GM21825 (cell line): ENCODE data around the gene SAG.
"Not testable (repeated sequence)": the region's sequence is repeated elsewhere in the genome, so short reads cannot be mapped to it uniquely, and the experiment has no call there.

Experiments
- ATAC-seq: cut with Tn5 transposase; IDR thresholded peaks from one replicate; pipeline ENCODE4 v1.9.1; 2021; ENCODE audit warnings: mild to moderate bottlenecking, moderate library complexity; ENCODE audit not compliant: unreplicated experiment

SAG gene

DNA sequence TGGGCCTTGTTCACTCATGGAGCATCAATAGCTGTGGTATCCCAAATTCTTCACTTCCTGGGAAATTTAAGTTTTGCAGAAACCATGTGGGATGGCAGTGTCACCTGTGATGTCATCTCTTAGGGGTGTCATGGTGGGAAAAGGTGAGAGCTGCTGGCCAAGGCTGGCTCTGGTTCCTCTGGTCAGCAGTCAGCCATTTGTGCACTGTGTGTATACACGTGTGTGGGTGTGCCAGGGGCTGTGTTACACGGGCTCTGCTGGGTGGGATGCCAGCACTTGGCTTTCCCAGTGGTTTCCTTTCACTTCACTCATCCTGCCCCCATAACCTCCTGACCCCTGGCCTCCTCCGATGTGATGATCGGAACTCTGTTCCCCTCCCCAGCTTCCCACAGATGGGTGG lies 21.3 kb downstream of the SAG start:
- ATAC-seq: no peak

DNA sequence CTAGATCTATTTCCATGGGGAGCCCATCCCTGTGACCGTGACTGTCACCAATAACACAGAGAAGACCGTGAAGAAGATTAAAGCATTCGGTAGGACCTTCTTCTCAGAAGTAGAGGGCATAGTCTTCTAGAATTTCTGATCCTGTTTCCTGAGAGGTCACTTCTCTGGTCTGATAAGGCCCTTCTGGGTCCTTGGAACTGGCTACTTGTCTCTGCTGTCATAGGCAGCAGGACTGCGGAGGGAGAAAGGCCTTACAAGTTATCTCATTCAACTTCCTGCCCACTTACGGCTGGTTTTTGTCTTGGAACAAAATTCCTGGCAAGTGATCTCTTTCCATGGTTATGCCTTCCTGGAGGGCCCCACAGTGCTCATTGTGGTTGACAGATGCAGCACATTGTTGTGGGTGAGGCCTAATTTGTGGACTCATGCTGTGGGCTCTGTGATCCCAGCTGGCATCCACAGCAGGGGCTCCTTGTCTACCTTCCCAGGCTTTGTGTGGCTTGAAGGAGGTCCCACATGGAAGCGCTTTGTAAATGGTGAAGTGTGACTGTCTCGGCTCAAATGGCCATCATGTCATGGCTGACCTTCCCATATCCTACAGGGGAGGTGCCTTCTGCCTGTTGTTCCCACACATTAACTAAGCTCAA lies 22.0 kb downstream of the SAG start:
- ATAC-seq: no peak

DNA sequence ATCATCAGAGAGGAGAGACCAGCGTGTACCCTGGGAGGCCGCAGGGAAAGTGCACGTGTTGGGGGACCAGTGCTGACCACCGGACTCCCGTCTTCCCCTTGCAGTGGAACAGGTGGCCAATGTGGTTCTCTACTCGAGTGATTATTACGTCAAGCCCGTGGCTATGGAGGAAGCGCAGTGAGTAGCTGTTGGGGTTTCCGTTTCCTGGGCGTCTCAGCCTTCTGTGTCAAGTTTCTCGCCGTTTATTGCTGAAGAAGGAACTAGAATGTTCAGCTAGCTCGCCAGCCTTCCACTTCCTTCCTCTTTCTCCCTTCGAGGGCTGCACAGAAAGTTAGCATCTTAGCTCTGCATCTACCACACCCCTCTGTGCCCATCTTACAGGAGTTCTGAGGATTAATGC lies 23.9 kb downstream of the SAG start:
- peak; percentile 85 for ATAC-seq

DNA sequence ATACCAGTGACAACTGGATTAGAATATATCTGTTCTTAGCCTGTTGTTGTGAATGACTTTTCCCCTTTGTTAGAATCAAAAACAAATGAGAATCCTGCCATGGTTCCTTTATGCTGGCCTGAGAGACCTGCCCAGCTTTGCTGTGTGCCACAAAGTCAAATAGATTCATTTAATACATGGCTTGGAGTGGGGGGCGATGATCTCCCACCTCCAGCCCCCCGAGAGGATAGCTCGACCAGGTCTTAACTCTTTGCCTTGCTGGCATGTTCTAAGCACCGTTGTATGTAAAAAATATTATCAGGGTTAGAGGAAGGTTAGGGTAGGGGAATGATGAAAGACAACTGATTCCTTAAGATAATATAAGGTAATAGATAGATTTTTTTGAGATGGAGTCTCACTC lies 24.5 kb downstream of the SAG start:
- ATAC-seq: no peak

DNA sequence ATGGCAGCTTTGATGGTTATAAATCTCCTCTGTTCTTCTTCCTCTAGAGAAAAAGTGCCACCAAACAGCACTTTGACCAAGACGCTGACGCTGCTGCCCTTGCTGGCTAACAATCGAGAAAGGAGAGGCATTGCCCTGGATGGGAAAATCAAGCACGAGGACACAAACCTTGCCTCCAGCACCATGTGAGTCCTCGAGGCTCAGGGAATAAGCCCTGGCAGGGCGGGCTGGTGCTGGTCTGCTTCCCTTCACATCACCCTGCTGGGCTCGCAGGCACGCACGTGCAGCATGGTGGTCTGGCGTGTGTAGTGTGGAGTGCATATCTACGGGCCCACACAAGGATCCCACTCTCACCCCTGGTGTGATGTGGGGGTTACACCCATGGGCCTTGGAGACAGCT lies 27.3 kb downstream of the SAG start:
- ATAC-seq: no peak

DNA sequence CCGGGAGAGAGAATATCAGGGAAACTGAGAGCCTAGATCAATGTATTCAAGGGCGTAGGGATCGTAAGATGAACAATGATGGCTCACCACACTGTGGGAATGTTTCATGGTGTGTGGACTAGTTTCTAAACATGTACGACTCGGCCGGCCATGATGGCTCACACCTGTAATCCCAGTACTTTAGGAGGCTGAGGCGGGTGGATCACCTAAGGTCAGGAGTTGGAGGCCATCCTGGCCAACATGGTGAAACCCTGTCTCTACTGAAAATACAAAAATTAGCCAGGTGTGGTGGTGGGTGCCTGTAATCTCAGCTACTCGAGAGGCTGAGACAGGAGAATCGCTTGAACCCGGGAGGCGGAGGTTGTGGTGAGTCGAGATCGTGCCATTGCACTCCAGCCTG lies 28.5 kb downstream of the SAG start:
- not testable (repeated sequence) for ATAC-seq

DNA sequence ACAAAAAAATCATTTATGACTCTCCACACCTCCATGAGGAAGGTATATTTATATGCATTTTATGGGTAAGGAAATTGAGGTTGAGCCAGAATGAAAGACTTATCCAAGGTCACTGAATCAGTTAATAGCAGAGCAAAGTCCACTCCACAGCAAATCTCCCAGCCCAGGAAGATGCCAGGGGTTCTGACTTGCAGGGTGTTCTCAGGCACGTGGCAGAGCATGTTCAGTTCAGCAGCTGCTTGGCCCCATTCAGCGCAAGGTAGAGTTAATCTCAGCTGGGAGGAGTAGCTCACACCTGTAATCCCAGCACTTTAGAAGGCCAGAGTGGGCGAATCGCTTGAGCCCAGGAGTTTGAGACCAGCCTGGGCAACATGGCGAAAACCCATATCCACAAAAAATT lies 28.9 kb downstream of the SAG start:
- ATAC-seq: no peak

DNA sequence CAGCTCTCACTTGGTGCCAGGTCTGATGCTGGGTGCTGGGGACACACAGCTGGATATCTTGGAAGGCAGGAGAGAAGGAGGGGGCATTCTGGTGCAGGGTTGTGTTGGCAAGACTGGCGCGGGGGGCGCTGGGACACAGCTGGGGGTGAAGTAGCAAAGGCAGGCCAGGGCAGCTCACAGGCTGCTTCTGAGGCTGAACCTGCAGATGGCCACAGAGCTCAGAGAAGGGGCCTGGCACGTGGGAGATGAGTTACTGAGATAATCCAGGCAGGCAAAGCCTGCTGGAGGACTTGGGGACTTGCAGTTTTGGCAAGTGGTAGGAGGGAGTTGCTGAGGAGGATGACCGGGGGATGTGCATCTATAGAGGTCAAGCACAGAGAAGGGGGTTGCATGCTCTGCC lies 30.4 kb downstream of the SAG start:
- no peak for ATAC-seq

DNA sequence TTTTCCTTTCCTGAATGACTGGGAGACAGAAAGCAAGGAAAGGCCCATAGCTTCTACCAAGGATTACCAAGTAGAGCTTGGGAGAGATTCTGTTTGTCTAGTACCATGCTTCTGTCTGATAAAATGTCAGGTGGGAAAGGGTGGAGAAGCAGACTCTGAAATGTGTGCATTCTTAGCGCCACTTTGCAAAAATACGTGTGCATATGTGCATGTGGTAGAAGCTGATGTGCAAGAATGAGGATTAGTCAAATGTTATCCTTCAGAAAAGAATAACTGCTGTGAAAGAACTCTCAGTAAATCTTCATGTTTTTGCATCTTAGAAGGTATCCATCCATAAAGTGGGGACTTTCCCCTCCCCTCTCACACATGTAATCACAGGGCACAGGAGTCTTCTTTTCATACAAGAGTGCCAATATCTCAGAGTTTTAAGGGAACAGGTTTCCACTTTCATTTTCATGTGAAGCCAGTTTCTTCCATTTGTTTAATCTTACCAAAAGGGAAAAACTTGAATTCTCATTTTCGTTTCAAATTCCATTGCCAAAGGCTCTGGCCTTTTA lies 31.3 kb downstream of the SAG start:
- ATAC-seq: no peak

DNA sequence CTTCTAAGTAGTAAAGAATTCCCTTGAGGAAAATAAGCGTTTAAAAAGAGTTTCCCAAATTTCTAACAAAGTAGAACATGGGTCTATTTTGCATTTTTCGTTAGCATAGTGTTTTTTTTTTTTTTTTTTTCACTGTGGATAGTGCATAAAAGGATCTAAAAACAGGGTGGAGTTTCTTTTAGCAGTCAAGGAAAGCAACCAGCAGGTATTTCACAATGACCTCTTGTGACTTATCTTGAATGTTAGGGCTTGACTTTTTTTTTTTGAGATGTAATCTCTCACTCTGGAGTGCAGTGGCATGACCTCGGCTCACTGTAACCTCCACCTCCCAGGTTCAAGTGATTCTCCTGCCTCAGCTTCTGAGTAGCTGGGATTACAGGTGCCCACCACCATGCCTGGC lies 31.8 kb downstream of the SAG start:
- no peak for ATAC-seq

DNA sequence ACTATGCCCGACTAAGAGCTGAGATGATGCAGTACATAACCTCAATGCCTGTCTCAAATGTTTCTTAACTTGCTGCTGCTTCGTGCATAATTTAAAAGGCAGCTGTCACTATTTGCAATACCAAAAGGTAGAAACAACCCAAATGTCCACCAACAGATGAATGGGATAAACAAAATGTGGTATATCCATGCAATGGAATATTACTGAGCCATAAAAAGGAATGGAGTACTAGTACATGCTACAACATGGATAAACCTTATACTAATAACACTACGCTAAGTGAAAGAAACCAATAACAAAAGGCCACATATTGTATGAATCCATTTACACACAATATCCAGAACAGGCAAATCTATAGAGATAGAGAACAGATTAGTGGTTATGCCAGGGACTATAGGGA lies 33.7 kb downstream of the SAG start:
- ATAC-seq: no peak

DNA sequence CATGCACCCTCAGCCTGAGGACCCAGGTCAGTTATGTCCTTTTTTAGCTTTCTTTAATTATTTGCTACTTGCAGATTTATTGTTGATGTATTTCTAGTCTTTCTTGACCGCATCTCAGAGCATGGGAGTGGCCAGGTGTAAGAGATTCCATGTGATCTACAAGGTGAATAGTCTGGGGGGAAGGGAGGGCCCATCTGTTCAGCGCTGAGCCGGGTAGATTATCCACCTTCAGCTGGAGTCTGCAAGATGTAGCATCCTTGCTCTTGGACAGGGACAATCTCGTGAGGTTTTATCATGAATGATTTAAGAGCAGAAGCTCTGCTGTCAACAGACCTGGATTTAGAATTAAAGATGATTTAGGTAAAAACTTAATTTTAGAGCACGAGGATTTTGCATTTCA lies 34.7 kb downstream of the SAG start:
- no peak for ATAC-seq

DNA sequence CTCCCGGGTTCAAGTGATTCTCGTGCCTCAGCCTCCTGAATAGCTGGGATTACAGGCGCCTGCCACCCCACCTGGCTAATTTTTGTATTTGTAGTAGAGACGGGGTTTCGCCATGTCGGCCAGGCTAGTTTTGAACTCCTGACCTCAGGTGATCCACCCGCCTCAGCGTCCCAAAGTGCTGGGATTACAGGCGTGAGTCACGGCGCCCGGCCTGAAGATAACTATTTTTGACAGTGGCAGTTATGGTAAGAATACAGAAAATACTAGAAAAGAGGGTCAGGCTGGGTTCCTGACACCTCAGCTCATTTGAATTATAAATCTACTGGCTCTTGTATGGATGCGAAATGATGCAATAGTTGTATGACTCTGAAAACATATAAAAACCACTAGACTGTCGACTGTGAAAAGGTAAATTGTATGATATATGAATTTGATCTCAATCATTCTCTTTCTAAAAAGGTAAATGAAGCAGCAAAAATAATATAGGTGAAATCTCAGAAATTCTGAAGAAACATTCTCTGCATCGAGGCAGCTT lies 35.6 kb downstream of the SAG start:
- no peak for ATAC-seq

DNA sequence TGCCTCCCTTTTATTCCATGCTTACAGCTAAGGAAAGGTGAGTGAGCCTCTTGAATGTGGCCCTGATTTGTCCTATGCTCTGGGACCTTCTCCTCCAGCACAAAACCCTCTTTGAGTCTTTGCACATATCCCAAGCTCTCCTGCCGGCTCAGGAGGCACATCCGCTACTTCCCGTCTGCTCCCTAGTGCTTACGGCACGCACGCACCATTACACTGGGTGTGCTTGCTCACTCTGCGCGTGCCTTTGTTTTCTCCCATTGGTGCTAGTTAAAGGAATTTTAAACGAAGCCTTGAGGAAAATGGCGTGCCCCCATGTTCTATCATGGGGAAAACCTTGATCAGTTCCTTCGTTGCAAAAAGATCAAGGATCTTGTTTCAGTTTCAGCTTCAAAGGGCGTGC lies 38.8 kb downstream of the SAG start:
- no peak for ATAC-seq

DNA sequence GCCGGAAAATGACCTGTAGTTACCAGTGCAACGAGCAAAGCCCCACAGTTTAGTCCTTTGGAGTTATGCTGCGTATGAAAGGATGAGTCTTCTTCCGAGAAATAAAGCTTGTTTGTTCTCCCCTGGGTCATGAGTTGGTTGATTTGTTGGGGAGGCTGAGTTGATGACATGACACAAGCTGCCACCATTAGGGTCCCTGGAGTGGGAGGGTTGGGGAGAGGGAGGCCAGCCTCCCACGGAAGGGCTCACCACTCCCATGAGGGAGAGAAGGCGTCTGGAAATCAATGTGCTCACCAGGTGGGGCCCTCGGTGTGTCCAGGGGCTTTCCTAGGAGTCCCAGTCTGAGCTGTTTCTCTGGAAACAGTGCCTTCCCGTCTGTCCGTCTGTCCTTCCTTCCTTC lies 39.3 kb downstream of the SAG start:
- ATAC-seq: no peak

DNA sequence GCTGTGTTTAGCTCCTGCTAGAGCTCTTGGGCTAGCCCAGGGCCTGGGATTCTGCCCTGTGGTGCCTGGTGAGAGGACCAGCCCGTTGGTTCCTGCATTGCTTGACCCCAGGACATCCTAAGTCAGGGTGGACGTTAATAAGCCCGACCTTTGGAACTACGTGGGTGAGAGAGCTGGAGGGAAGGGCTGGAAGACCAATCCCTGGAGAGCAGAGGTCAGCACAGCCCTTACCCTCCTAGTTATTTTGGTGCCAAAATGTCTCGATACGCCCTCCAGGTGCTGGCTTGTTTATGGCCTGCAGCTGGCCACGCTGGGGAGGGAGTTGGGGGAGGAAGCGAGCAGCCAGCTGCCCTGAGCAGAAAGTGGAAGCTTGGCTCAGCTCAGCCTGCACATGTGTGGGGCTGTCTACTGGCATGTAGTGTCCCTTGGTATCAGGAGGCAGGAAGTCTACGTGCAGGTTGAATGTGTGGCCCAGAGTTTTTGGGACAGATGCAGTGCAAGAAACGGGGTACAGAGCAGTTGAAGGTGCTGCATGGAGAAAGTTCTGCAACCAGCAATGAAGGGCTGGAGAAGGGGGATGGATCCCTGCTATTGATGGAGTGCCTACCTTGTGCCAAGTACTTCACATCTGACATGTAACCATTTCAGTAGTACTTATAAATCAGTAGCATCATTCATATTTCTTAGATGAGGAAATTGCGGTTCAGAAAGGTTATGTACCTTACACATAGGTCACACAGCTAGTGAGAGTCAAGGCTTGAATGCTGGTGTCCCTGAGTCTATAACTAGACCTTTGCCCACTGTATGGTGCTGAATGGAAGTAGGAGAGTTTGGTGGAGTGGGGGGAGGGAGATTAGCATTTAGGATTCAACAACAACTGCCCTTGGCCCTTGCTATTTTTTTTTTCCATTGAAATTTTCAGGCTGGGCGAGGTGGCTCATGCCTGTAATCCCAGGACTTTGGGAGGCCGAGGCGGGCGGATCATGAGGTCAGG lies 41.7 kb downstream of the SAG start:
- peak; percentile 55 for ATAC-seq

DNA sequence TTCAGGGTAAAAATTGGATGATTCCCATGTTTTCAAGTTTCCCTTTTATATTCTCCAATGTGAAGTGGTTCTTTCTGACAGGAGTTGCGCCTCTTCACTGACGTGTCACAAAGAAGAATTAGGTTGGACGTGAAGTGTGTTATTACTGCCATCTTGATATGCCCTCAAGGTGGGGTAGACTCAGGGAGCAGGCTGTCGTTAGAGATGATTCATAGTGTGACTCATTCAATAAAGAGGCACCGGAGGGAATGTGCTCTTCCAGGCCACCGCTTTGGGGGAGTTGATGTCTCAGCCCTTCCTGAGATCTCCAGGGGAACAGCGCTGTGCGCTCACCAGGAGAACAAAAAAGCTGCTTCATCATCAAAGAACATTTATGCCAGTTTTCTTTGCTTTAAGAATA lies 43.1 kb downstream of the SAG start:
- no peak for ATAC-seq

DNA sequence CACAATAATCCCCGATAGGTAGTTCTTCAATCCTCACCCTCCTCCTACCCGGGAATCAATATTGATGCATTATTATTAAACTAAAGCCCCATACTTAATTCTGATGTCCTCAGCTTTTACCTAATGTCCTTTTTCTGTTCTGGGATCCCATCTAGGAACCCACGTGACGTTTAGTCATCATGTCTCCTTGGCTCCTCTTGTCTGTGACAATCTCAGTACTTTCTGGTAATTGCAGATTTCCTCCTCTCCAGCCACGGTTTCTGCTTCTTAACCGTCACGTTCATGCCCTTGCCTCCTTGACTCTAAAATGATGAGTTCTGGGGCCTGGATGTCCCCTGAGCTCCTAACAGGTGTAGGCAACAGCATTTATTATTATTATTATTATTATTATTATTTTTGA lies 43.8 kb downstream of the SAG start:
- no peak for ATAC-seq

DNA sequence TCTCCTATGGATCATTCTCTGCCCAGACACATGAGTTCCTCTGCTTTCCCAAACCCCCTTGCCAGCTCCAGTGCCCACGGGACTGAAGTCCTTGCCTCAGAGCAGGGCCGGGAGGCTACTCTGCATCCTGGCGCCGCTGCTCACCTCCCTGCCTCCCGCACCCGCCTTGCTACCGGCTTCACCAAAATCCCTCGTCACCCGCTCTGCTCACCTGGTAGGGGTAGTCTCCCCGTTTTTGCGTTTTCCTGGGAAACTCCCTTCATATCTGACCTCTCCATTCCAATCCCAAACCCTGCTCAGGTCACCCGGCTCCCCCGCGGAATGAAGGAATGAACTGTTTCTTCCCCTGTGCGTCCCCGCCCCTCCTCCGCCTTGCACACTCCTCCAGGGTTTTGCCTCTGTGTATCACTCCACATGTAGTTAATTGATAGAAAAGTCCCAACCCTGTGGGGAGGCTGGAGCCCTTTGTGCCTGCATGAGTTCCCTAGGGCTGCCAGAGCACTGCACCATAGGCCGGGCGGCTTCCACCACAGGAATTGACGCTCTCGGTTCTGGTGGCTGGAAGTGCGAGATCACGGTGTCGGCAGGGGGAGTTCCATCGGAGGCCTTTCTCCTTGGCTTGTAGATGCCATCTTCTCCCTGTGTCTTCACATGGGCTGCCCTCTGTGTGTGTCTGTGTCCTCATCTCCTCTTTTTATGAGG lies 44.7 kb downstream of the SAG start:
- ATAC-seq: no peak

DNA sequence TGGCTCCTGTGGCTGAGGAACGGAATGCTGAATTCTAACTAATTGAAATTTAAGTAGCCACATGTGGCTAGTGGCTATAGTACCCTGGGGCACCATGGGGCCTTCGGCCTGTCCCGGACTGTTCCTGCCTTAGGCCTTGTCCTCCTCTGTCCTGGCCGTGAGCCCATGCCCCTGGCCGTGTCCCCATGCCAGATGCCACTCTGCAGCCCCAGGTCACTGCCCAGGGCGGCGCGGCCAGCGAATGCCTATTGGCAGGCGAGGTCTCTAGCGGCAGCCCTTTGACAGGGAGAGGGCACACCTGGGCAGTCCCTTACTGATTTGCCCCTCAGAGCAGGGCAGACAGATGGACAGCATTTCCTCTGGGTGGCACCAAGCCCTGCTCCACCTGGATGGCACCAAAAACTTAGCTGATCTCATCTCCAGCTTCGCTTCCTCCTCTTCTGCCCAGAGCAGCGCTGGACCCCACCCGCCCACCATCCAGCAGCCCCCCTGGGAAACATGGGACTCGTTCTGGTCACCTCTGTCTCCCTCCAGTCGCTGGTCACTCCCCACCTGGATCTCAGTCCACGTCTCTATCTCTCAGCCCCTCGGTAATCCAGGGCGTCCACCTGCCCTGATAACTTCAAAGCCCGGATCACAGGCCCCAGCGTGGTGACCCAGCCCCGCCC lies 45.6 kb downstream of the SAG start:
- ATAC-seq: no peak
